Endothelial cell of umbilical vein (primary cell): ENCODE data around the gene CAMKK2.
A peak's percentile ranks its signal among the peaks of the same experiment; 100 is the strongest.

Experiments
- EZH2 ChIP-seq: IDR thresholded peaks from 2 replicates; pipeline ENCODE4 v1.6.1; 2012; ENCODE audit warnings: borderline replicate concordance, low read depth, mild to moderate bottlenecking, moderate library complexity, low read length, inconsistent platforms; ENCODE audit not compliant: severe bottlenecking
- FOS ChIP-seq: IDR thresholded peaks from 2 replicates; pipeline ENCODE4 v1.6.1; 2011; ENCODE audit warnings: mild to moderate bottlenecking, low read length, moderate library complexity, borderline replicate concordance; ENCODE audit not compliant: insufficient read depth
- POLR2A ChIP-seq: IDR thresholded peaks from 2 replicates; pipeline ENCODE4 v1.6.1; 2012; ENCODE audit warnings: low read depth, mild to moderate bottlenecking, control low read depth, low read length
- POLR2AphosphoS5 ChIP-seq: IDR thresholded peaks from 2 replicates; pipeline ENCODE4 v1.6.1; 2012; ENCODE audit warnings: low read depth, mild to moderate bottlenecking, control low read depth, low read length, moderate library complexity; ENCODE audit not compliant: insufficient read depth
- TF ChIP-seq, protein P1 (sequence below), 2 donors: IDR thresholded peaks; 1 replicate in 1 of 2; 2 replicates in 1 of 2; pipeline ENCODE4 v1.5.1; 2011; ENCODE audit warnings: low read length in 2 of 2, mild to moderate bottlenecking in 2 of 2, moderate library complexity in 2 of 2, control low read depth in 1 of 2, inconsistent platforms in 1 of 2, low read depth in 1 of 2; ENCODE audit not compliant: insufficient read depth in 1 of 2; ENCODE audit errors: extremely low read depth in 1 of 2

GRCh38 chr12:121238604-121239350 is 57.7 kb downstream of the CAMKK2 start:
- TF ChIP-seq POLR2A (no peak), EZH2 (no peak), POLR2AphosphoS5 (no peak), FOS (no peak)
- TF ChIP-seq, protein P1, sequence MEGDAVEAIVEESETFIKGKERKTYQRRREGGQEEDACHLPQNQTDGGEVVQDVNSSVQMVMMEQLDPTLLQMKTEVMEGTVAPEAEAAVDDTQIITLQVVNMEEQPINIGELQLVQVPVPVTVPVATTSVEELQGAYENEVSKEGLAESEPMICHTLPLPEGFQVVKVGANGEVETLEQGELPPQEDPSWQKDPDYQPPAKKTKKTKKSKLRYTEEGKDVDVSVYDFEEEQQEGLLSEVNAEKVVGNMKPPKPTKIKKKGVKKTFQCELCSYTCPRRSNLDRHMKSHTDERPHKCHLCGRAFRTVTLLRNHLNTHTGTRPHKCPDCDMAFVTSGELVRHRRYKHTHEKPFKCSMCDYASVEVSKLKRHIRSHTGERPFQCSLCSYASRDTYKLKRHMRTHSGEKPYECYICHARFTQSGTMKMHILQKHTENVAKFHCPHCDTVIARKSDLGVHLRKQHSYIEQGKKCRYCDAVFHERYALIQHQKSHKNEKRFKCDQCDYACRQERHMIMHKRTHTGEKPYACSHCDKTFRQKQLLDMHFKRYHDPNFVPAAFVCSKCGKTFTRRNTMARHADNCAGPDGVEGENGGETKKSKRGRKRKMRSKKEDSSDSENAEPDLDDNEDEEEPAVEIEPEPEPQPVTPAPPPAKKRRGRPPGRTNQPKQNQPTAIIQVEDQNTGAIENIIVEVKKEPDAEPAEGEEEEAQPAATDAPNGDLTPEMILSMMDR (IDR thresholded peaks at IDR 0.05; ENCODE audit: extremely low read depth in 1 of 2, insufficient read depth in 1 of 2, low read depth in 1 of 2, low read length in 2 of 2), result peak in 1 of 2 donors; percentile 2
